Neuron (in vitro differentiated cells): Measurements from ENCODE around the gene PSMB9.

Experiments
- H2AFZ ChIP-seq: one replicate; pipeline ENCODE4 v1.6.1; 2013; ENCODE audit warnings: low read depth, mild to moderate bottlenecking, inconsistent platforms, low read length, moderate library complexity
- H3K27me3 ChIP-seq: one replicate; pipeline ENCODE4 v1.6.1; 2013; ENCODE audit warnings: low read length; ENCODE audit not compliant: insufficient read depth
- H3K36me3 ChIP-seq: one replicate; pipeline ENCODE4 v1.6.1; 2013; ENCODE audit warnings: low read length; ENCODE audit not compliant: insufficient read depth
- H3K4me1 ChIP-seq: one replicate; pipeline ENCODE4 v1.6.1; 2013; ENCODE audit warnings: low read length; ENCODE audit not compliant: insufficient read depth
- H3K4me3 ChIP-seq: 2 replicates; pipeline ENCODE4 v1.5.1; 2013; ENCODE audit warnings: mild to moderate bottlenecking, low read length, moderate library complexity
- H3K9me3 ChIP-seq: one replicate; pipeline ENCODE4 v1.6.1; 2013; ENCODE audit warnings: low read length

Gene PSMB9

GRCh38 chr6:32843331-32843978 lies 10.5 kb upstream of the PSMB9 start:
- Histone ChIP-seq H3K27me3 (peaks cover 57% of the 10 kb centered on the region), H2AFZ (no peak overlapping the region), H3K36me3 (no peaks in the 10 kb centered on the region), H3K4me1 (peaks cover 7% of the 10 kb centered on the region), H3K9me3 (peaks cover 7% of the 10 kb centered on the region), H3K4me3 (peak overlapping the region; percentile 30)

GRCh38 chr6:32843979-32844838 lies 9.8 kb upstream of the PSMB9 start, which contains the start of gene PSMB8:
Gene PSMB8, minus strand, starts transcription at chr6:32844047. Its CDS starts 51 bp downstream, at chr6:32843996.
- H3K9me3 ChIP-seq, result peaks cover 7% of the 10 kb centered on the region
- peaks cover 64% of the 10 kb centered on the region for H3K27me3 ChIP-seq
- H3K4me1 ChIP-seq, result peaks cover 7% of the 10 kb centered on the region
- peak within 1 kb of the TSS; percentile 30 for H3K4me3 ChIP-seq
- peak within 1 kb of the TSS; percentile 9 for H2AFZ ChIP-seq
- no peaks in the 10 kb centered on the region for H3K36me3 ChIP-seq

DNA sequence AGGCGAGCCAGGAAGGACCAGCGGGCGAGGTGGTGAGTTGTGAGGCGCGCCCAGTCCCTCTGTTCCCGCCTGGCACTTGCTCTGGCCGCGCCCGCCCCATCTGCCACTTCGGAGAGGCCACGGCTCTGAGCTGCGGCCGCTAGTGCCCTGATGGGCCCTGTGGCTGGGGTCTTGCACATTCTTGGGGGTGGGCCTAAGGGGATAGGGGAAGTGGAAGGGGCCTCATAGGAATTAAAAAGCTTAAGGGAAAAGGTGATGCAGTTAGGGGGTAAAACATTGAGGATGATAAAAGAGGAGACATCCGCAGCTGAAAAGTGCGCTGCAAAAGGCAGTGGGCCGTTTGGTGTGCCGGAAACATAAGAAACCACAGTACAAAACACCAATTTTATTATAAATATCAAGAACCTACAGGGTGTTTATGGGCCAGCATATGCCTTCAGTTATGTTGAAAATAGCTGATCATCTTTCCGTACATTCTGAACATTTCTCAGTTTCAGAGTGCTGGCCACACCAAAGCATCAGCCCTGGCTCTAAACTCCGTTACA lies 9.1 kb upstream of the PSMB9 start:
- peaks cover 67% of the 10 kb centered on the region for H3K27me3 ChIP-seq
- peaks cover 7% of the 10 kb centered on the region for H3K4me1 ChIP-seq
- no peaks in the 10 kb centered on the region for H3K36me3 ChIP-seq
- H3K4me3 ChIP-seq, result no peak overlapping the region
- H3K9me3 ChIP-seq, result peaks cover 7% of the 10 kb centered on the region
- no peak overlapping the region for H2AFZ ChIP-seq

DNA sequence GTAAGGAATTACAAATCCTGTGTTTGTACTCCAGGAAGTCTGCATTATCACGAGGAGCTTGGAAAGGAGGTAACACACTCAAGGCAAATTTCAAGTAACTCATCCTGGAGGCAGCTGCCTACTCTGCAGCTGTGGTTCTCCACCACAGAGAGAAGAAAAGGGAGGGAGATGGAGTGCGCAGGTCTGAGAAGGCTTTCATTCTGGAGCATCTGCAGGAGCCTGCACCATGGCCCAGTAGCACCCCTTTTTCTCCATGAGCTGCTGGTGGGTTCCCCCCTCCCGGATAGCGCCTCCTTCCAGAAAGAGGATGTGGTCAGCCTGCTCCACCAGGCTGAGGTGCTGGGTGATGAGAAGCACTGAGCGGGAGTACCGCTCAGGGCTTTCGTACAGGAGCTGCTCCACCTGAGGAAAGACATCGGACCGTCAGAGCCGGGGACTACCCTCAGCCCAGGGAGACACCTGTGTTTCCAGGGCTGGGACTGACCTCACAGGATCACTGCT lies 8.6 kb upstream of the PSMB9 start:
- H3K36me3 ChIP-seq, result no peaks in the 10 kb centered on the region
- H3K9me3 ChIP-seq, result peaks cover 7% of the 10 kb centered on the region
- no peak overlapping the region for H3K4me3 ChIP-seq
- H2AFZ ChIP-seq, result no peak overlapping the region
- H3K27me3 ChIP-seq, result peaks cover 72% of the 10 kb centered on the region
- peaks cover 7% of the 10 kb centered on the region for H3K4me1 ChIP-seq

GRCh38 chr6:32847004-32847403 lies 7.0 kb upstream of the PSMB9 start:
- H3K4me3 ChIP-seq, result no peak overlapping the region
- H2AFZ ChIP-seq, result no peak overlapping the region
- peaks cover 79% of the 10 kb centered on the region for H3K27me3 ChIP-seq
- H3K4me1 ChIP-seq, result peaks cover 7% of the 10 kb centered on the region
- peaks cover 4% of the 10 kb centered on the region for H3K9me3 ChIP-seq
- no peaks in the 10 kb centered on the region for H3K36me3 ChIP-seq

- H3K36me3 ChIP-seq, result no peaks in the 10 kb centered on the region
- peaks cover 13% of the 10 kb centered on the region for H3K4me1 ChIP-seq
- no peak overlapping the region for H2AFZ ChIP-seq
- H3K9me3 ChIP-seq, result no peaks in the 10 kb centered on the region
- no peak overlapping the region for H3K4me3 ChIP-seq
- H3K27me3 ChIP-seq, result peaks cover 79% of the 10 kb centered on the region
Observed at GRCh38 chr6:32847795-32848194, 6.2 kb upstream of the PSMB9 start.

DNA sequence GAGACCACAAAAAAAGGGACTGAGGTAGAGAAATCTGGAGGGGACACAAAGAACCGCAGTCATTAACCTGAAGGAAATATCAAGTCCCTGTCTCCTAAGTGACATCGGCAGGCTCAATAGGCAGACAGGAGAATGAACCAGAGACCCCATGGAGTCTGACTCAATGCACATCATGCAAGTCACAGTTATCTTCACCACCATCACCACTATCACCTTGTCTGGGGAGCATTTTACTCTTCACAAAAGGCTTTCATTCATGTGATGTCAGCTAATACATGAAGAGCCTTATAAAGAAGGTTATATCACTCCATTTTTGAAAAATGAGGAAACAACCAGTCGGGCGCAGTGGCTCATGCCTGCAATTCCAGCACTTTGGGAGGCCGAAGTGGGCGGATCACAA lies 4.9 kb upstream of the PSMB9 start:
- Histone ChIP-seq H3K4me1 (peaks cover 19% of the 10 kb centered on the region), H3K4me3 (no peak overlapping the region), H2AFZ (no peak overlapping the region), H3K36me3 (no peaks in the 10 kb centered on the region), H3K27me3 (peaks cover 73% of the 10 kb centered on the region), H3K9me3 (no peaks in the 10 kb centered on the region)

DNA sequence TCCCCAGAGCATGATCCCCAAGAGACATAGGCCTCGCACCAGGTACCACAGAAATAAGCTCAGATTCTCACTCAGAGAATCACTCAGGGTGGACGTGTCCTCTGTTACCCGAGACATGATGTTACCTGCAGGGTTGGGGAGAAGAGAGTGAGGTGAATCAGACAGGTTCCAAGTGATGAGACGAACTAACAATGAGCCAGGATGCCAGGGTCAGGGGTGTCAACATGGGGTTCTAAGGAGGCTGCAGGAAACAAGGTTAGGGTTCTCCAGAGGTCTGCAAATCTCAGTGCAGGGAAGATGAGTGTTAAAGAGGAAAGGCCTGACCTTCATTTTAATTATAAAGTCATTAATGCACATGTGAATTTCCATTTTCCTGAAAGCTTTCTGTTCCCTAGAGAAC lies 3.0 kb upstream of the PSMB9 start:
- Histone ChIP-seq H3K9me3 (no peaks in the 10 kb centered on the region), H3K4me1 (peaks cover 17% of the 10 kb centered on the region), H3K4me3 (no peak overlapping the region)

DNA sequence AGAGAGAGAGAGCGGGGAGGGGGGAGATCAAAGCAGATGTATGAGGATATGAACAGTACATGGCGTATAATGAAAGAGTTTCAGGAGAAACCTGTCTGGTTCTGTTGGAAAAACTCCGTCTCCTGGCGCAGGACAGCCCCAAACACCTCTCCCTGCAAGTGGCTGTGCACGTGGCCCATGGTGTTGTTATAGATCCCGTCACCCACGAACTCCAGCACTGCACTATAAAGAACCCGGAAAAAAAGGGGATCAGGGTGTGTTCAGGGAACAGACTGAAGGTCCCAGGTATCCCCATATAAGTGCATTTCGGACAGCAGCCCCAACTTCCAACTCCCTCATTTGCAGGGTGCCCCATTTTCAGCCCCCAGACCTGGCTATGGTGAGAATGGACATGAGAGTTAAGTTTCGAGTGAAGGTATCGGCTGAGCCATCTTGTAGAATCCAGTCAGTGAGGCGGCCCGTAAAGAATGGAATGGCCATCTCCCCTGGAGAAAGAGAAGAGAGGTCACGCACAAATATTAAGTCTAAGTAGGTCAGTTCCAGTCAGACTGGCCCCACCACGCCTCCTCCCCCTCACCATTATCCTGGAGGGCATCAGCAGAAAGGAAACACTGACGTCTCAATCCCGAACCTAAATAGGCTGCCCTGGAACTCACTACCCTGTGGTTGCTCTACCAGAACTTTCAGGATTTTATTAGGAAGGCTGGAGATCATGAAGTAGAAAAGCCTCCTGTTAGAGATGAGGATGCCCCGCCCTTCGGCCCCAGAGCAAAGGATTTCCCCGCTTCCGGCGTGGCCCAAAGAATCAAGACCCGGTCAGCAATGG lies 1.8 kb upstream of the PSMB9 start:
- H3K4me1 ChIP-seq, result peaks cover 17% of the 10 kb centered on the region
- H3K27me3 ChIP-seq, result peaks cover 78% of the 10 kb centered on the region
- H2AFZ ChIP-seq, result no peak overlapping the region
- H3K4me3 ChIP-seq, result peak overlapping the region; percentile 52
- H3K9me3 ChIP-seq, result no peaks in the 10 kb centered on the region
- H3K36me3 ChIP-seq, result no peaks in the 10 kb centered on the region

More for the DNA sequence above, 3.0 kb upstream of the PSMB9 start:
- no peaks in the 10 kb centered on the region for H3K36me3 ChIP-seq
- H2AFZ ChIP-seq, result no peak overlapping the region
- peaks cover 78% of the 10 kb centered on the region for H3K27me3 ChIP-seq

DNA sequence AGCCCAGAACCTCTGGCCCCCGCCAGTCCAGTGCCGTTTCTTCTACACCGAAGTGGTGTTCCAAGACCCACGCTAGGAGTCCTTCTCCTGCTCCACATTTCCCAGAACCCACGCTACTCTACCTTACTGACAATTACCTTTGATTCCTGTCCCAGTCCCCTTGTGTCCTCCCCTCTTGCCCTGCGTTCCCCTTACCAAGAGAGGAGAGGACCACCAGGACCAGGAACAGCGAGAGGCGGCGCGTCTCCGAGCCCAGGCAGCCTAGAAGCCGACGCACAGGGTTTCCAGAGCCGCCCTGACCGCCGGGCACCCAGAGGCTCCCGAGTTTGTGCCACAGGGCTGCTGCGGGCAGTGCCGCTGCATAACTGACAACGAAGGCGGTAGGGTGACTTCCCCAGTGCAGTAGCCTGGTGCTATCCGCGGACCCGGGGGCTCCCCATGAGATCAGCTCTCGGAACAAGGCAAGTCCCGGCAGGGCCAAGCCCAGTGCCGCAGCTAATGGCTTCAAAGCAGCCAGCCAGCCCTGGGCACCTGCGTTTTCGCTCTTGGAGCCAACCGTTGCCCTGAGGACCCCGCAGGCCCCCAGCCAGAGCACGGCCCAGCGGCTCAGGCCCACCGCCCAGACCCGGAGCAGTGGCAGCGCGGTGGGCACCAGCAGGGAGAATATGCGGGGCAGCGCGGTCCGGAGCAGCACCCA lies 1.0 kb upstream of the PSMB9 start:
- peaks cover 81% of the 10 kb centered on the region for H3K27me3 ChIP-seq
- peak overlapping the region; percentile 87 for H2AFZ ChIP-seq
- peaks cover 17% of the 10 kb centered on the region for H3K4me1 ChIP-seq
- H3K4me3 ChIP-seq, result peak overlapping the region; percentile 52
- H3K9me3 ChIP-seq, result no peaks in the 10 kb centered on the region
- H3K36me3 ChIP-seq, result no peaks in the 10 kb centered on the region

- Histone ChIP-seq H3K9me3 (no peaks in the 10 kb centered on the region), H3K4me3 (peak overlapping the region; percentile 52), H3K27me3 (peaks cover 85% of the 10 kb centered on the region)
Observed at GRCh38 chr6:32854376-32855178, 585 bp downstream of the PSMB9 start.

More at GRCh38 chr6:32854376-32855178, 585 bp downstream of the PSMB9 start:
- Histone ChIP-seq H3K36me3 (no peaks in the 10 kb centered on the region), H3K4me1 (peaks cover 17% of the 10 kb centered on the region), H2AFZ (peak overlapping the region; percentile 87)
